ENCODE data around the gene PLOD2. TPM values are rescaled to one million over a fixed set of nuclear protein-coding genes. Genes with fewer than 3 reads are reported as not detected.

The PLOD2 gene
- total and polyA plus RNA-seq, 2 donors from 2014 or later: 21.3 to 66.0 TPM

- intact Hi-C loops (cut with DNase I): no loop called here
These were observed 58.1 kb downstream of the PLOD2 start for GRCh38 chr3:146102885-146103284.

GRCh38 chr3:146101538-146101937 lies 59.4 kb downstream of the PLOD2 start:
- Histone ChIP-seq H3K9me3 (ENCODE audit: control insufficient read depth in 2 of 3, insufficient read depth in 1 of 3, low read length in 3 of 3) (no peaks in the 10 kb centered on the region), H3K4me3 (ENCODE audit: low read length in 3 of 3) (no peak overlapping the region), H3K4me1 (ENCODE audit: control insufficient read depth in 2 of 3, insufficient read depth in 2 of 3, low read depth in 1 of 3, low read length in 3 of 3) (no peaks in the 10 kb centered on the region), H3K27ac (ENCODE audit: low read depth in 2 of 2, low read length in 2 of 2) (no peak overlapping the region), H3K36me3 (ENCODE audit: control insufficient read depth in 2 of 3, insufficient read depth in 3 of 3, low read length in 3 of 3) (peaks cover 0 to 3% (median 0%) of the 10 kb centered on the region in 3 donors), H3K27me3 (ENCODE audit: control insufficient read depth, insufficient read depth, low read length) (no peaks in the 10 kb centered on the region), H3K9ac (ENCODE audit: low read length in 3 of 3) (no peak overlapping the region)
- no peak for TF ChIP-seq CTCF (IDR thresholded peaks at IDR 0.05; ENCODE audit: borderline replicate concordance, extremely low read depth, insufficient read depth)
- FAIRE-seq: no peak
- DNase-seq: no peak
- intact Hi-C loops (cut with DNase I): no loop called here

More at GRCh38 chr3:146102885-146103284, 58.1 kb downstream of the PLOD2 start:
- H3K36me3 ChIP-seq (ENCODE audit: control insufficient read depth in 2 of 3, insufficient read depth in 3 of 3, low read length in 3 of 3): peaks cover 0 to 3% (median 0%) of the 10 kb centered on the region in 3 donors
- H3K4me3 ChIP-seq (ENCODE audit: low read length in 3 of 3): no peak overlapping the region
- FAIRE-seq (no peak), DNase-seq (no peak)
- TF ChIP-seq CTCF (IDR thresholded peaks at IDR 0.05; ENCODE audit: borderline replicate concordance, extremely low read depth, insufficient read depth): no peak
- H3K27me3 ChIP-seq (ENCODE audit: control insufficient read depth, insufficient read depth, low read length): no peaks in the 10 kb centered on the region
- H3K9ac ChIP-seq (ENCODE audit: low read length in 3 of 3): no peak overlapping the region
- no peaks in the 10 kb centered on the region for H3K4me1 ChIP-seq (ENCODE audit: control insufficient read depth in 2 of 3, insufficient read depth in 2 of 3, low read depth in 1 of 3, low read length in 3 of 3)
- no peaks in the 10 kb centered on the region for H3K9me3 ChIP-seq (ENCODE audit: control insufficient read depth in 2 of 3, insufficient read depth in 1 of 3, low read length in 3 of 3)
- H3K27ac ChIP-seq (ENCODE audit: low read depth in 2 of 2, low read length in 2 of 2): no peak overlapping the region

GRCh38 chr3:146100825-146101444 lies 60.0 kb downstream of the PLOD2 start:
- Histone ChIP-seq H3K9me3 (ENCODE audit: control insufficient read depth in 2 of 3, insufficient read depth in 1 of 3, low read length in 3 of 3) (no peaks in the 10 kb centered on the region), H3K36me3 (ENCODE audit: control insufficient read depth in 2 of 3, insufficient read depth in 3 of 3, low read length in 3 of 3) (peaks cover 0 to 3% (median 0%) of the 10 kb centered on the region in 3 donors), H3K27ac (ENCODE audit: low read depth in 2 of 2, low read length in 2 of 2) (no peak overlapping the region), H3K4me1 (ENCODE audit: control insufficient read depth in 2 of 3, insufficient read depth in 2 of 3, low read depth in 1 of 3, low read length in 3 of 3) (no peaks in the 10 kb centered on the region), H3K9ac (ENCODE audit: low read length in 3 of 3) (no peak overlapping the region), H3K4me3 (ENCODE audit: low read length in 3 of 3) (no peak overlapping the region), H3K27me3 (ENCODE audit: control insufficient read depth, insufficient read depth, low read length) (no peaks in the 10 kb centered on the region)
- intact Hi-C loops (cut with DNase I): no loop called here
- TF ChIP-seq CTCF (IDR thresholded peaks at IDR 0.05; ENCODE audit: borderline replicate concordance, extremely low read depth, insufficient read depth): no peak
- no peak for FAIRE-seq
- no peak for DNase-seq

GRCh38 chr3:146100180-146100579 lies 60.8 kb downstream of the PLOD2 start:
- DNase-seq: no peak
- H3K9ac ChIP-seq (ENCODE audit: low read length in 3 of 3): no peak overlapping the region
- intact Hi-C loops (cut with DNase I): no loop called here
- no peak for FAIRE-seq
- H3K4me3 ChIP-seq (ENCODE audit: low read length in 3 of 3): no peak overlapping the region
- no peaks in the 10 kb centered on the region for H3K27me3 ChIP-seq (ENCODE audit: control insufficient read depth, insufficient read depth, low read length)
- no peaks in the 10 kb centered on the region for H3K9me3 ChIP-seq (ENCODE audit: control insufficient read depth in 2 of 3, insufficient read depth in 1 of 3, low read length in 3 of 3)
- no peaks in the 10 kb centered on the region for H3K4me1 ChIP-seq (ENCODE audit: control insufficient read depth in 2 of 3, insufficient read depth in 2 of 3, low read depth in 1 of 3, low read length in 3 of 3)
- no peak overlapping the region for H3K27ac ChIP-seq (ENCODE audit: low read depth in 2 of 2, low read length in 2 of 2)
- no peak for TF ChIP-seq CTCF (IDR thresholded peaks at IDR 0.05; ENCODE audit: borderline replicate concordance, extremely low read depth, insufficient read depth)
- peaks cover 0 to 3% (median 0%) of the 10 kb centered on the region in 3 donors for H3K36me3 ChIP-seq (ENCODE audit: control insufficient read depth in 2 of 3, insufficient read depth in 3 of 3, low read length in 3 of 3)

Data from kidney (tissue), 14 donors.